HCT116 (cell line): ENCODE measurements around the gene ADH1C. TPM values are rescaled to one million over a fixed set of nuclear protein-coding genes. Genes with fewer than 3 reads are reported as not detected.

Experiments
- ATAC-seq: fragments of 200-7000 bp; cut with Tn5 transposase; 2 replicates; pipeline ENCODE4 v1.9.1; 2020; ENCODE audit warnings: mild to moderate bottlenecking, moderate library complexity
- BruUV-seq: library from RNA; stranded (reverse); fragments of 400-500 nt; replicated peaks from 2 replicates; lab custom pipeline; 2021; lab: Mats Ljungman, UMichigan
- CTCF ChIA-PET: fragments of 300-600 bp; sonication (Branson Sonifier 250); formaldehyde crosslinking; loops from one replicate; lab custom pipeline; 2021; ENCODE audit warnings: antibody characterized with exemption; lab: Charles Lee
- POLR2A ChIA-PET: fragments of 300-600, 350-600 bp; sonication (Branson Sonifier 250); formaldehyde crosslinking; loops from one replicate; lab custom pipeline; 2021; ENCODE audit warnings: antibody characterized with exemption; lab: Charles Lee
- RAD21 ChIA-PET, 2 experiments: fragments of 300-600 bp; sonication (Branson Sonifier 250); formaldehyde crosslinking; loops; one replicate each; lab custom pipeline; 2023; ENCODE audit warnings: low total read pairs in 2 of 2; ENCODE audit not compliant: uncharacterized antibody in 2 of 2, unreplicated experiment in 2 of 2, low non-redundant PET in 1 of 2; lab: Charles Lee
- DNase-seq: peaks from one replicate; pipeline ENCODE4 v3.0.0-alpha.2; 2010; ENCODE audit warnings: low read depth, low spot score
- H2AFZ ChIP-seq: fragments of 200-600 bp; shearing (Covaris generic), sonication (generic); 2 replicates; pipeline ENCODE4 v1.6.1; 2017; ENCODE audit warnings: low read depth, mixed run types, mixed read lengths, antibody characterized with exemption, low read length; ENCODE audit not compliant: poor library complexity, severe bottlenecking
- H3K27ac ChIP-seq: 2 replicates; pipeline ENCODE4 v1.5.1; 2012; ENCODE audit warnings: low read depth, low read length
- H3K27me3 ChIP-seq: fragments of 200-600 bp; sonication (generic); 2 replicates; pipeline ENCODE4 v1.6.1; 2016; ENCODE audit warnings: mixed run types, low read length, mixed read lengths; ENCODE audit not compliant: insufficient read depth
- H3K36me3 ChIP-seq, 2 experiments: fragments of 200-500 bp in 1 of 2; fragments of 200-600 bp in 1 of 2; sonication (Bioruptor generic) in 1 of 2; sonication (generic) in 1 of 2; 2 replicates each; pipeline versions ENCODE4 v1.5.1 to v1.6.1; 2014 to 2016; ENCODE audit warnings: low read length in 2 of 2, inconsistent platforms in 1 of 2, mixed read lengths in 1 of 2, mixed run types in 1 of 2; ENCODE audit not compliant: insufficient read depth in 2 of 2, control insufficient read depth in 1 of 2
- H3K4me1 ChIP-seq, 2 experiments: fragments of 200-600 bp in 1 of 2; sonication (generic) in 1 of 2; 2 replicates each; pipeline versions ENCODE4 v1.5.1 to v1.6.1; 2012 to 2017; ENCODE audit warnings: low read length in 2 of 2, inconsistent platforms in 1 of 2, mild to moderate bottlenecking in 1 of 2, mixed read lengths in 1 of 2, mixed run types in 1 of 2, moderate library complexity in 1 of 2; ENCODE audit not compliant: insufficient read depth in 2 of 2, control insufficient read depth in 1 of 2
- H3K4me2 ChIP-seq: fragments of 200-600 bp; sonication (generic); 2 replicates; pipeline ENCODE4 v1.6.1; 2017; ENCODE audit warnings: mixed run types, low read length, mixed read lengths
- H3K4me3 ChIP-seq, 2 experiments: fragments of 200-600 bp in 1 of 2; sonication (generic) in 1 of 2; replicated peaks in 1 of 2; 2 replicates each; pipeline ENCODE4 v1.5.1; 2011 to 2016; ENCODE audit warnings: low read length in 2 of 2, control low read depth in 1 of 2, low read depth in 1 of 2, mild to moderate bottlenecking in 1 of 2, mixed read lengths in 1 of 2, mixed run types in 1 of 2
- H3K79me2 ChIP-seq: fragments of 200-600 bp; sonication (generic); 2 replicates; pipeline ENCODE4 v1.6.1; 2017; ENCODE audit warnings: mild to moderate bottlenecking, mixed run types, low read length, moderate library complexity, mixed read lengths; ENCODE audit not compliant: insufficient read depth
- H3K9ac ChIP-seq: fragments of 200-600 bp; sonication (generic); 2 replicates; pipeline ENCODE4 v1.6.1; 2016; ENCODE audit warnings: low read length, mixed read lengths
- H3K9me2 ChIP-seq: fragments of 200-600 bp; sonication (generic), shearing (Covaris generic); 2 replicates; pipeline ENCODE4 v1.6.1; 2017; ENCODE audit warnings: mixed run types, mild to moderate bottlenecking, moderate library complexity; ENCODE audit not compliant: insufficient read depth
- H3K9me3 ChIP-seq, 2 experiments: fragments of 200-500 bp in 1 of 2; fragments of 200-600 bp in 1 of 2; sonication (Bioruptor generic) in 1 of 2; sonication (generic) in 1 of 2; 2 replicates each; pipeline ENCODE4 v1.6.1; 2014 to 2017; ENCODE audit warnings: low read length in 2 of 2, mixed read lengths in 2 of 2, inconsistent platforms in 1 of 2, low read depth in 1 of 2, mild to moderate bottlenecking in 1 of 2, mixed run types in 1 of 2, moderate library complexity in 1 of 2; ENCODE audit not compliant: control insufficient read depth in 1 of 2, insufficient read depth in 1 of 2
- H4K20me1 ChIP-seq: fragments of 200-600 bp; sonication (generic), shearing (Covaris generic); 2 replicates; pipeline ENCODE4 v1.6.1; 2017; ENCODE audit warnings: mixed run types, mild to moderate bottlenecking, moderate library complexity; ENCODE audit not compliant: insufficient read depth
- CBX3 ChIP-seq: IDR thresholded peaks from 2 replicates; pipeline ENCODE4 v1.6.1; 2012; ENCODE audit warnings: low read depth
- CEBPB ChIP-seq: IDR thresholded peaks from 2 replicates; pipeline ENCODE4 v1.6.1; 2012; ENCODE audit warnings: low read depth
- EGR1 ChIP-seq: IDR thresholded peaks from 2 replicates; pipeline ENCODE4 v1.6.1; 2012; ENCODE audit warnings: low read depth
- EZH2 ChIP-seq: fragments of 200-600 bp; sonication (generic); IDR thresholded peaks from 2 replicates; pipeline ENCODE4 v1.6.1; 2017; ENCODE audit warnings: antibody characterized with exemption, mixed run types
- EZH2phosphoT487 ChIP-seq: fragments of 200-600 bp; IDR thresholded peaks from 2 replicates; pipeline ENCODE4 v1.6.1; 2018; ENCODE audit warnings: antibody characterized with exemption, borderline replicate concordance
- FOSL1 ChIP-seq: IDR thresholded peaks from 2 replicates; pipeline ENCODE4 v1.6.1; 2012; ENCODE audit warnings: low read depth
- JUND ChIP-seq: IDR thresholded peaks from 2 replicates; pipeline ENCODE4 v1.6.1; 2012
- POLR2A ChIP-seq: IDR thresholded peaks from 2 replicates; pipeline ENCODE4 v1.7.0; 2011; ENCODE audit warnings: borderline replicate concordance; ENCODE audit not compliant: insufficient read depth, insufficient read length; ENCODE audit errors: extremely low read depth
- POLR2AphosphoS5 ChIP-seq: IDR thresholded peaks from 2 replicates; pipeline ENCODE4 v1.6.1; 2011; ENCODE audit warnings: mild to moderate bottlenecking, low read depth, low read length, moderate library complexity
- RAD21 ChIP-seq: IDR thresholded peaks from 2 replicates; pipeline ENCODE4 v1.6.1; 2012; ENCODE audit warnings: low read depth, mild to moderate bottlenecking
- SP1 ChIP-seq: IDR thresholded peaks from 2 replicates; pipeline ENCODE4 v1.6.1; 2012; ENCODE audit warnings: low read depth
- YY1 ChIP-seq: IDR thresholded peaks from 2 replicates; pipeline ENCODE4 v1.6.1; 2011; ENCODE audit warnings: low read length, low read depth, moderate library complexity, mild to moderate bottlenecking; ENCODE audit not compliant: insufficient replicate concordance; ENCODE audit errors: extremely low read depth
- ZFX ChIP-seq: fragments of 450-650 bp; IDR thresholded peaks from 2 replicates; pipeline ENCODE4 v1.6.1; 2017
- ZNF274 ChIP-seq: fragments of 200-500 bp; sonication (Bioruptor generic); IDR thresholded peaks from 2 replicates; pipeline ENCODE4 v1.6.1; 2014; ENCODE audit warnings: mild to moderate bottlenecking, low read depth, low read length, inconsistent platforms
- intact Hi-C: fragments of 100-400 bp; cut with micrococcal nuclease; formaldehyde crosslinking; loops from 2 replicates; pipeline ENCODE4 v1.10.0; 2022
- total RNA-seq: library from RNA; stranded (reverse); gene quantifications from one replicate; pipeline ENCODE4 v1.2.1, GENCODE V29; 2021; ENCODE audit not compliant: unreplicated experiment
- TF ChIP-seq, protein P1 (sequence below): IDR thresholded peaks from 2 replicates; pipeline ENCODE4 v1.6.1; 2011; ENCODE audit warnings: mild to moderate bottlenecking, low read length, moderate library complexity; ENCODE audit not compliant: insufficient replicate concordance; ENCODE audit errors: extremely low read depth

Gene ADH1C
- total RNA-seq, 1 experiment from 2014 or later = not detected

DNA sequence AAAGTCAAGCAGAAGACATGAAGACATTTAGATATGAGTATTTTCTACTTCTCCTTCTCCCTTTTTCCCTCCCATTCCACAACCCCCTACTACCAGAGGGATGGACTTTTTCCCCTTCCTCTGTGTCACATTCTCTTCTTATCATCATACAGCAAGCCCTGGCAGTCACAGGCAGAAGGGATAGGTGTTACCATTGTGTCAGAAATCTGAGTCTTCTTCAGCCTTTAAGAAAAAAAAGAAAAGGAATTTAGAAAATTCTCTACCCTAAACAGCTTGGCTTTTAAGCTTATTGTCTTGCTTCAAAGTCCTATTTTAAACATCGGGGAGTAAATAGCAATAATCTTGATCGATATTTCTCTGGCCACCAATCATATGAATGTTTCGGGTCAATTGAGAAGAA, 30.9 kb upstream of the ADH1C start:
- Histone ChIP-seq H3K79me2 (no peaks in the 10 kb centered on the region), H3K36me3 (no peaks in the 10 kb centered on the region), H3K9ac (no peak overlapping the region), H3K4me2 (no peak overlapping the region), H3K4me3 (no peak overlapping the region), H3K27me3 (no peaks in the 10 kb centered on the region)
- no peak for DNase-seq
- BruUV-seq = no TSS peak
- TF ChIP-seq JUND (no peak), ZFX (no peak)
- TF ChIP-seq, all 23 proteins: peak for 0
- Histone ChIP-seq H2AFZ (no peak overlapping the region), H3K9me2 (no peaks in the 10 kb centered on the region), H3K27ac (no peak overlapping the region), H4K20me1 (no peaks in the 10 kb centered on the region), H3K9me3 (no peaks in the 10 kb centered on the region), H3K4me1 (no peaks in the 10 kb centered on the region)
- CTCF ChIA-PET = no interaction called here
- intact Hi-C loops = no loop called here
- RAD21 ChIA-PET = no interaction called here
- POLR2A ChIA-PET = no interaction called here
- ATAC-seq = no peak

- H2AFZ ChIP-seq = no peak overlapping the region
- H3K9me2 ChIP-seq = no peaks in the 10 kb centered on the region
- no peaks in the 10 kb centered on the region for H3K36me3 ChIP-seq
- ChIA-PET RAD21 (no interaction called here), POLR2A (no interaction called here), CTCF (no interaction called here)
- no TSS peak for BruUV-seq
- H3K4me3 ChIP-seq = no peak overlapping the region
- H3K9ac ChIP-seq = no peak overlapping the region
- no peaks in the 10 kb centered on the region for H3K4me1 ChIP-seq
- H3K79me2 ChIP-seq = no peaks in the 10 kb centered on the region
- intact Hi-C loops = no loop called here
- TF ChIP-seq SP1 (no peak), RAD21 (no peak), POLR2A (no peak), YY1 (no peak), EGR1 (no peak), ZNF274 (no peak), EZH2 (no peak), FOSL1 (no peak), CEBPB (no peak), POLR2AphosphoS5 (no peak), CBX3 (no peak), EZH2phosphoT487 (no peak)
- TF ChIP-seq, protein P1, sequence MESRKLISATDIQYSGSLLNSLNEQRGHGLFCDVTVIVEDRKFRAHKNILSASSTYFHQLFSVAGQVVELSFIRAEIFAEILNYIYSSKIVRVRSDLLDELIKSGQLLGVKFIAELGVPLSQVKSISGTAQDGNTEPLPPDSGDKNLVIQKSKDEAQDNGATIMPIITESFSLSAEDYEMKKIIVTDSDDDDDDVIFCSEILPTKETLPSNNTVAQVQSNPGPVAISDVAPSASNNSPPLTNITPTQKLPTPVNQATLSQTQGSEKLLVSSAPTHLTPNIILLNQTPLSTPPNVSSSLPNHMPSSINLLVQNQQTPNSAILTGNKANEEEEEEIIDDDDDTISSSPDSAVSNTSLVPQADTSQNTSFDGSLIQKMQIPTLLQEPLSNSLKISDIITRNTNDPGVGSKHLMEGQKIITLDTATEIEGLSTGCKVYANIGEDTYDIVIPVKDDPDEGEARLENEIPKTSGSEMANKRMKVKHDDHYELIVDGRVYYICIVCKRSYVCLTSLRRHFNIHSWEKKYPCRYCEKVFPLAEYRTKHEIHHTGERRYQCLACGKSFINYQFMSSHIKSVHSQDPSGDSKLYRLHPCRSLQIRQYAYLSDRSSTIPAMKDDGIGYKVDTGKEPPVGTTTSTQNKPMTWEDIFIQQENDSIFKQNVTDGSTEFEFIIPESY = no peak
- no peaks in the 10 kb centered on the region for H4K20me1 ChIP-seq
- H3K4me2 ChIP-seq = no peak overlapping the region
- H3K27ac ChIP-seq = no peak overlapping the region
- ATAC-seq (no peak), DNase-seq (no peak)
- H3K27me3 ChIP-seq = no peaks in the 10 kb centered on the region
- H3K9me3 ChIP-seq = no peaks in the 10 kb centered on the region
Observed at GRCh38 chr4:99382745-99383360, 30.3 kb upstream of the ADH1C start.
